IMR-90 (cell line): ENCODE data around the gene CTPS1. TPM values are rescaled to one million over a fixed set of nuclear protein-coding genes. Genes with fewer than 3 reads are reported as not detected.

ENCODE experiments used
- ATAC-seq: fragments of 200-7000 bp; cut with Tn5 transposase; 2 replicates; pipeline ENCODE4 v1.9.1; 2020; ENCODE audit warnings: low read depth, mild to moderate bottlenecking, moderate library complexity
- BruUV-seq: library from RNA; stranded (reverse); fragments of 400-500 nt; replicated peaks from 2 replicates; lab custom pipeline; 2021; lab: Mats Ljungman, UMichigan
- CTCF ChIA-PET: fragments of 300-600 bp; formaldehyde crosslinking; extraction: SDS; loops from one replicate; lab custom pipeline; 2021; ENCODE audit warnings: antibody characterized with exemption; lab: Yijun Ruan, JAX
- POLR2A ChIA-PET: fragments of 300-600 bp; sonication (Branson Sonifier 250); formaldehyde crosslinking; loops from one replicate; lab custom pipeline; 2022; ENCODE audit warnings: antibody characterized with exemption; ENCODE audit not compliant: unreplicated experiment; lab: Charles Lee
- DNase-seq: peaks from one replicate; pipeline ENCODE4 v3.0.0; 2013
- H2AFZ ChIP-seq: replicated peaks from 2 replicates; pipeline ENCODE3; 2013; ENCODE audit warnings: low read length, mild to moderate bottlenecking; ENCODE audit not compliant: poor library complexity
- H2AK5ac ChIP-seq: 2 replicates; pipeline ENCODE4 v1.6.1; 2013; ENCODE audit warnings: low read depth, low read length, inconsistent platforms
- H2AK9ac ChIP-seq: replicated peaks from 2 replicates; pipeline ENCODE3; 2013; ENCODE audit warnings: mild to moderate bottlenecking, low read depth, low read length, moderate library complexity; ENCODE audit not compliant: poor library complexity
- H2BK120ac ChIP-seq: 2 replicates; pipeline ENCODE4 v1.6.1; 2013; ENCODE audit warnings: low read depth, low read length, inconsistent platforms
- H2BK15ac ChIP-seq: 3 replicates; pipeline ENCODE4 v1.6.1; 2013; ENCODE audit warnings: low read depth, low read length, inconsistent platforms
- H2BK20ac ChIP-seq: 2 replicates; pipeline ENCODE4 v1.6.1; 2013; ENCODE audit warnings: low read depth, mild to moderate bottlenecking, inconsistent platforms, low read length, moderate library complexity
- H2BK5ac ChIP-seq: 2 replicates; pipeline ENCODE4 v1.6.1; 2013; ENCODE audit warnings: mild to moderate bottlenecking, low read depth, low read length, inconsistent platforms; ENCODE audit not compliant: poor library complexity, severe bottlenecking
- H3K14ac ChIP-seq: replicated peaks from 2 replicates; pipeline ENCODE4 v1.6.1; 2013; ENCODE audit warnings: low read depth, low read length, inconsistent platforms
- H3K18ac ChIP-seq: 2 replicates; pipeline ENCODE4 v1.6.1; 2013; ENCODE audit warnings: low read depth, low read length, control low read depth
- H3K23ac ChIP-seq: 2 replicates; pipeline ENCODE4 v1.6.1; 2013; ENCODE audit warnings: low read depth, low read length, inconsistent platforms
- H3K27ac ChIP-seq: 2 replicates; pipeline ENCODE4 v1.5.1; 2013; ENCODE audit warnings: mild to moderate bottlenecking, control low read depth, low read length; ENCODE audit not compliant: insufficient read depth
- H3K27me3 ChIP-seq: 2 replicates; pipeline ENCODE4 v1.6.1; 2013; ENCODE audit warnings: low read length; ENCODE audit not compliant: control insufficient read depth, insufficient read depth
- H3K36me3 ChIP-seq: 2 replicates; pipeline ENCODE4 v1.6.1; 2013; ENCODE audit warnings: low read length, mixed read lengths; ENCODE audit not compliant: control insufficient read depth, insufficient read depth
- H3K4ac ChIP-seq: 2 replicates; pipeline ENCODE4 v1.6.1; 2013; ENCODE audit warnings: low read depth, low read length, inconsistent platforms
- H3K4me1 ChIP-seq: 2 replicates; pipeline ENCODE4 v1.6.1; 2013; ENCODE audit warnings: low read length, mixed read lengths; ENCODE audit not compliant: control insufficient read depth, insufficient read depth
- H3K4me2 ChIP-seq: 2 replicates; pipeline ENCODE4 v1.6.1; 2013; ENCODE audit warnings: low read depth, mild to moderate bottlenecking, control low read depth, low read length, moderate library complexity
- H3K4me3 ChIP-seq: 2 replicates; pipeline ENCODE4 v1.5.1; 2013; ENCODE audit warnings: low read depth, mild to moderate bottlenecking, control low read depth, low read length, moderate library complexity; ENCODE audit not compliant: insufficient read depth
- H3K56ac ChIP-seq: 2 replicates; pipeline ENCODE4 v1.6.1; 2013; ENCODE audit warnings: low read length, inconsistent platforms; ENCODE audit not compliant: insufficient read depth; ENCODE audit errors: extremely low read depth
- H3K79me1 ChIP-seq, 2 experiments: 2 replicates each; pipeline ENCODE4 v1.6.1; 2013; ENCODE audit warnings: low read length in 2 of 2, inconsistent platforms in 1 of 2, low read depth in 1 of 2
- H3K9ac ChIP-seq: 2 replicates; pipeline ENCODE4 v1.6.1; 2013; ENCODE audit warnings: low read depth, low read length, control low read depth
- H3K9me1 ChIP-seq: 2 replicates; pipeline ENCODE4 v1.6.1; 2013; ENCODE audit warnings: low read length, inconsistent platforms; ENCODE audit not compliant: insufficient read depth
- H3K9me3 ChIP-seq: 2 replicates; pipeline ENCODE4 v1.6.1; 2013; ENCODE audit warnings: low read length; ENCODE audit not compliant: control insufficient read depth, insufficient read depth
- H4K20me1 ChIP-seq: 2 replicates; pipeline ENCODE4 v1.6.1; 2013; ENCODE audit warnings: low read length, inconsistent platforms; ENCODE audit not compliant: insufficient read depth
- H4K5ac ChIP-seq: 2 replicates; pipeline ENCODE4 v1.6.1; 2013; ENCODE audit warnings: mild to moderate bottlenecking, low read depth, low read length, control low read depth
- H4K8ac ChIP-seq, 2 experiments: 2 replicates each; pipeline ENCODE4 v1.6.1; 2013; ENCODE audit warnings: low read depth in 2 of 2, low read length in 2 of 2, control low read depth in 1 of 2, inconsistent platforms in 1 of 2
- H4K91ac ChIP-seq: 2 replicates; pipeline ENCODE4 v1.6.1; 2013; ENCODE audit warnings: low read depth, low read length, inconsistent platforms; ENCODE audit not compliant: insufficient read depth
- CHD1 ChIP-seq: IDR thresholded peaks from 2 replicates; pipeline ENCODE4 v1.6.1; 2012; ENCODE audit warnings: low read depth, low read length, improper control_type of control experiment
- FOS ChIP-seq: fragments of 150-350 bp; IDR thresholded peaks from 2 replicates; pipeline ENCODE4 v1.6.1; 2016; ENCODE audit warnings: low read depth, low read length
- WGBS, 2 experiments: methylation state at CpG; one replicate each; pipeline versions ENCODE4 v1.1.5 to v1.1.7; 2013; ENCODE audit warnings: missing lambda C conversion rate in 2 of 2; ENCODE audit not compliant: insufficient read length in 1 of 2; ENCODE audit errors: extremely low coverage in 2 of 2; 5-methylcytosine and 5-hydroxymethylcytosine counted together
- dilution Hi-C: fragments of 300-500 bp; cut with HindIII; formaldehyde crosslinking; loops from one replicate; pipeline ENCODE4 v1.14.3; 2018; ENCODE audit warnings: low sequenced_read_pairs; ENCODE audit not compliant: unreplicated experiment
- in situ Hi-C: fragments of 300-500 bp; cut with MboI; formaldehyde crosslinking; loops from 3 replicates; pipeline ENCODE4 v1.14.3; 2019; ENCODE audit warnings: low sequenced_read_pairs, inconsistent platforms, mixed read lengths
- intact Hi-C: fragments of 100-400 bp; cut with micrococcal nuclease; formaldehyde crosslinking; loops from 2 replicates; pipeline ENCODE4 v1.10.0; 2022
- polyA plus RNA-seq, 3 experiments: library from polyadenylated mRNA; depleted of rRNA; stranded (reverse); fragments of >200 nt; gene quantifications; 2 replicates each; pipeline ENCODE4 v1.2.3, GENCODE V29; 2012; ENCODE audit warnings: low replicate concordance in 1 of 3
- total RNA-seq: library from RNA; depleted of rRNA; stranded (reverse); fragments of >200 nt; gene quantifications from 2 replicates; pipeline ENCODE4 v1.2.3, GENCODE V29; 2012
- TF ChIP-seq, protein P1 (sequence below): fragments of 150-350 bp; IDR thresholded peaks from 2 replicates; pipeline ENCODE4 v1.6.1; 2016; ENCODE audit warnings: low read depth, mild to moderate bottlenecking, low read length, moderate library complexity, borderline replicate concordance
- TF ChIP-seq, protein P2 (sequence below): fragments of 150-350 bp; IDR thresholded peaks from 2 replicates; pipeline ENCODE4 v1.6.1; 2017; ENCODE audit warnings: mild to moderate bottlenecking, antibody characterized with exemption, low read length, low read depth

The CTPS1 gene
- total and polyA plus RNA-seq, 2 of the 4 experiments (the other 2 are of a cell fraction): 40.4 to 41.0 TPM

DNA sequence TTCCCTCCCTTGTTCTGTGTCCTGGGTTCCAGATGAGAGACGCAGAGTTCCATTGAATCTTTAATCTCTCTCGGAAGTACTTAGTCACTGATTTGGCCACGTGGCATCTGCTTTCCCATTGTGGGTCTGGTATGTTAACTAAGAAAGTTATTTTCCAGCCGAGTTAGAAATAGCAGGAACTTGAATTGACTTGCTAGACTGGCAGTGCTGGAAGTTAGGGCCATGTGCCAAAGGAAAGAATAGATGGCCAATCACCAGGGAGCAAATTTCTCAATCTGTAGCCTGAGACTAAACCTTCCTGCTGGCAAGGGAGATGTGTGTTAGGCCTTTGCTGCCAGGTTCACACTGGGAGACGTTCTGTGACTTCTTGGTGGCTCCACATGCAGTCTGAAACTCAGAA, 66.2 kb downstream of the CTPS1 start:
- ATAC-seq: peak; percentile 24; the same call in 1 of the 2 replicates
- 44% methylated on average over 2 of the region's 5 CpGs; no CpG with 5 or more reads in 1 of the 2 experiments for WGBS, 2 experiments
- Histone ChIP-seq H3K27ac (no peak overlapping the region), H2BK20ac (no peak overlapping the region), H2AK9ac (no peak overlapping the region), H3K79me1 (no peaks in the 10 kb centered on the region; a peak in 1 of 4 replicates), H4K5ac (no peak overlapping the region), H2AFZ (no peak overlapping the region), H4K20me1 (no peaks in the 10 kb centered on the region), H3K23ac (no peak overlapping the region), H3K9ac (no peak overlapping the region), H3K18ac (no peak overlapping the region), H2BK5ac (no peak overlapping the region), H2BK15ac (no peak overlapping the region), H3K9me1 (peaks cover 4% of the 10 kb centered on the region; the same call in 1 of the 2 replicates), H3K56ac (no peak overlapping the region), H3K4ac (no peak overlapping the region), H4K91ac (no peak overlapping the region), H3K4me1 (peaks cover 2% of the 10 kb centered on the region; the same call in 1 of the 2 replicates), H2AK5ac (no peak overlapping the region), H3K4me3 (no peak overlapping the region), H3K36me3 (peaks cover 32% of the 10 kb centered on the region), H3K9me3 (no peaks in the 10 kb centered on the region), H4K8ac (no peak overlapping the region), H2BK120ac (no peak overlapping the region), H3K14ac (no peak overlapping the region), H3K4me2 (no peak overlapping the region), H3K27me3 (no peaks in the 10 kb centered on the region)
- CTCF ChIA-PET: no interaction called here
- no TSS peak for BruUV-seq
- intact Hi-C loops: no loop called here
- dilution Hi-C loops: no loop called here
- in situ Hi-C loops: loop anchor here (25.0 kb wide), 1 partner anchor 367 kb away; no protein-coding TSS in a partner anchor
- peak; percentile 38 for DNase-seq
- TF ChIP-seq CHD1 (no peak), FOS (no peak)
- TF ChIP-seq, protein P1, sequence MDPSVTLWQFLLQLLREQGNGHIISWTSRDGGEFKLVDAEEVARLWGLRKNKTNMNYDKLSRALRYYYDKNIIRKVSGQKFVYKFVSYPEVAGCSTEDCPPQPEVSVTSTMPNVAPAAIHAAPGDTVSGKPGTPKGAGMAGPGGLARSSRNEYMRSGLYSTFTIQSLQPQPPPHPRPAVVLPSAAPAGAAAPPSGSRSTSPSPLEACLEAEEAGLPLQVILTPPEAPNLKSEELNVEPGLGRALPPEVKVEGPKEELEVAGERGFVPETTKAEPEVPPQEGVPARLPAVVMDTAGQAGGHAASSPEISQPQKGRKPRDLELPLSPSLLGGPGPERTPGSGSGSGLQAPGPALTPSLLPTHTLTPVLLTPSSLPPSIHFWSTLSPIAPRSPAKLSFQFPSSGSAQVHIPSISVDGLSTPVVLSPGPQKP: no peak
- TF ChIP-seq, protein P2, sequence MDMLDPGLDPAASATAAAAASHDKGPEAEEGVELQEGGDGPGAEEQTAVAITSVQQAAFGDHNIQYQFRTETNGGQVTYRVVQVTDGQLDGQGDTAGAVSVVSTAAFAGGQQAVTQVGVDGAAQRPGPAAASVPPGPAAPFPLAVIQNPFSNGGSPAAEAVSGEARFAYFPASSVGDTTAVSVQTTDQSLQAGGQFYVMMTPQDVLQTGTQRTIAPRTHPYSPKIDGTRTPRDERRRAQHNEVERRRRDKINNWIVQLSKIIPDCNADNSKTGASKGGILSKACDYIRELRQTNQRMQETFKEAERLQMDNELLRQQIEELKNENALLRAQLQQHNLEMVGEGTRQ: no peak
- POLR2A ChIA-PET: no interaction called here
